ENCODE results near the gene NAA60. TPM values are rescaled to one million over a fixed set of nuclear protein-coding genes. Genes with fewer than 3 reads are reported as not detected.

Gene NAA60
- polyA plus RNA-seq, 1 of the 3 experiments (the other 2 are of a cell fraction): 17.2 TPM

GRCh38 chr16:3530371-3530914, 87.0 kb downstream of the NAA60 start:
- no peak overlapping the region for H3K9ac ChIP-seq
- no peaks in the 10 kb centered on the region for H3K9me3 ChIP-seq
- 95% methylated on average over 12 of the region's 12 CpGs for WGBS (ENCODE audit: low lambda C conversion rate)
- H3K4me2 ChIP-seq: no peak overlapping the region
- no peaks in the 10 kb centered on the region for H3K27me3 ChIP-seq (ENCODE audit: insufficient read depth)
- no peaks in the 10 kb centered on the region for H4K20me1 ChIP-seq (ENCODE audit: insufficient read depth)
- H3K27ac ChIP-seq (ENCODE audit: low read depth in 2 of 2, low read length in 1 of 2): no peak overlapping the region
- no peak overlapping the region for H2AFZ ChIP-seq (ENCODE audit: low read depth)
- no peaks in the 10 kb centered on the region for H3K79me2 ChIP-seq (ENCODE audit: insufficient read depth)
- H3F3A ChIP-seq (replicated peaks; ENCODE audit: insufficient read depth): peaks cover 6% of the 10 kb centered on the region
- ChIA-PET CTCF (no interaction called here), POLR2A (no interaction called here)
- H3K4me3 ChIP-seq (ENCODE audit: low read depth in 2 of 2, low read length in 1 of 2): no peak overlapping the region
- TF ChIP-seq MAX (IDR thresholded peaks at IDR 0.05; ENCODE audit: low read depth) (no peak), NFIC (IDR thresholded peaks at IDR 0.05; ENCODE audit: borderline replicate concordance) (no peak), RXRA (IDR thresholded peaks at IDR 0.05; ENCODE audit: borderline replicate concordance, low read depth) (no peak), POLR2AphosphoS5 (IDR thresholded peaks at IDR 0.05; ENCODE audit: low read depth, low read length) (no peak)
- TF ChIP-seq, protein P1, sequence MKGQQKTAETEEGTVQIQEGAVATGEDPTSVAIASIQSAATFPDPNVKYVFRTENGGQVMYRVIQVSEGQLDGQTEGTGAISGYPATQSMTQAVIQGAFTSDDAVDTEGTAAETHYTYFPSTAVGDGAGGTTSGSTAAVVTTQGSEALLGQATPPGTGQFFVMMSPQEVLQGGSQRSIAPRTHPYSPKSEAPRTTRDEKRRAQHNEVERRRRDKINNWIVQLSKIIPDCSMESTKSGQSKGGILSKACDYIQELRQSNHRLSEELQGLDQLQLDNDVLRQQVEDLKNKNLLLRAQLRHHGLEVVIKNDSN (IDR thresholded peaks at IDR 0.05; ENCODE audit: borderline replicate concordance, low read depth): no peak
- TF ChIP-seq, protein P2, sequence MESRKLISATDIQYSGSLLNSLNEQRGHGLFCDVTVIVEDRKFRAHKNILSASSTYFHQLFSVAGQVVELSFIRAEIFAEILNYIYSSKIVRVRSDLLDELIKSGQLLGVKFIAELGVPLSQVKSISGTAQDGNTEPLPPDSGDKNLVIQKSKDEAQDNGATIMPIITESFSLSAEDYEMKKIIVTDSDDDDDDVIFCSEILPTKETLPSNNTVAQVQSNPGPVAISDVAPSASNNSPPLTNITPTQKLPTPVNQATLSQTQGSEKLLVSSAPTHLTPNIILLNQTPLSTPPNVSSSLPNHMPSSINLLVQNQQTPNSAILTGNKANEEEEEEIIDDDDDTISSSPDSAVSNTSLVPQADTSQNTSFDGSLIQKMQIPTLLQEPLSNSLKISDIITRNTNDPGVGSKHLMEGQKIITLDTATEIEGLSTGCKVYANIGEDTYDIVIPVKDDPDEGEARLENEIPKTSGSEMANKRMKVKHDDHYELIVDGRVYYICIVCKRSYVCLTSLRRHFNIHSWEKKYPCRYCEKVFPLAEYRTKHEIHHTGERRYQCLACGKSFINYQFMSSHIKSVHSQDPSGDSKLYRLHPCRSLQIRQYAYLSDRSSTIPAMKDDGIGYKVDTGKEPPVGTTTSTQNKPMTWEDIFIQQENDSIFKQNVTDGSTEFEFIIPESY (IDR thresholded peaks at IDR 0.05; ENCODE audit: borderline replicate concordance, low read depth): no peak
- peaks cover 22 to 42% of the 10 kb centered on the region in 2 experiments for H3K36me3 ChIP-seq (replicated peaks in 1 of 2; ENCODE audit: control insufficient read depth in 1 of 2, insufficient read depth in 2 of 2, low read length in 1 of 2)
- no peaks in the 10 kb centered on the region for H3K9me2 ChIP-seq
- DNase-seq: no peak
- H3K4me1 ChIP-seq (ENCODE audit: control insufficient read depth in 1 of 2, insufficient read depth in 2 of 2, low read depth in 1 of 2, low read length in 1 of 2): no peaks in the 10 kb centered on the region

GRCh38 chr16:3532741-3533140, 89.3 kb downstream of the NAA60 start:
- H3K27me3 ChIP-seq (ENCODE audit: insufficient read depth): no peaks in the 10 kb centered on the region
- WGBS (ENCODE audit: low lambda C conversion rate): over 99% methylated on average over 9 of the region's 12 CpGs
- no peak overlapping the region for H3K9ac ChIP-seq
- ChIA-PET CTCF (no interaction called here), POLR2A (no interaction called here)
- no peak for DNase-seq
- no peaks in the 10 kb centered on the region for H3K79me2 ChIP-seq (ENCODE audit: insufficient read depth)
- H3K4me3 ChIP-seq (ENCODE audit: low read depth in 2 of 2, low read length in 1 of 2): no peak overlapping the region
- no peak overlapping the region for H3K4me2 ChIP-seq
- H3K9me2 ChIP-seq: no peaks in the 10 kb centered on the region
- no peaks in the 10 kb centered on the region for H4K20me1 ChIP-seq (ENCODE audit: insufficient read depth)
- peaks cover 9% of the 10 kb centered on the region for H3F3A ChIP-seq (replicated peaks; ENCODE audit: insufficient read depth)
- no peaks in the 10 kb centered on the region for H3K4me1 ChIP-seq (ENCODE audit: control insufficient read depth in 1 of 2, insufficient read depth in 2 of 2, low read depth in 1 of 2, low read length in 1 of 2)
- H2AFZ ChIP-seq (ENCODE audit: low read depth): no peak overlapping the region
- peaks cover 27 to 47% of the 10 kb centered on the region in 2 experiments for H3K36me3 ChIP-seq (replicated peaks in 1 of 2; ENCODE audit: control insufficient read depth in 1 of 2, insufficient read depth in 2 of 2, low read length in 1 of 2)
- H3K9me3 ChIP-seq: no peaks in the 10 kb centered on the region
- H3K27ac ChIP-seq (ENCODE audit: low read depth in 2 of 2, low read length in 1 of 2): no peak overlapping the region
- TF ChIP-seq CTCF (IDR thresholded peaks at IDR 0.05): no peak
- TF ChIP-seq NFIC (IDR thresholded peaks at IDR 0.05; ENCODE audit: borderline replicate concordance): no peak
- TF ChIP-seq SMC3 (IDR thresholded peaks at IDR 0.05; ENCODE audit: low read depth, low read length): no peak
- no peak for TF ChIP-seq GABPA (IDR thresholded peaks at IDR 0.05; ENCODE audit: low read depth)
- no peak for TF ChIP-seq YY1 (IDR thresholded peaks at IDR 0.05; ENCODE audit: low read depth)
- no peak for TF ChIP-seq NRF1 (IDR thresholded peaks at IDR 0.05; ENCODE audit: low read depth, low read length)
- TF ChIP-seq JUND (IDR thresholded peaks at IDR 0.05): no peak
- no peak for TF ChIP-seq MEF2A (IDR thresholded peaks at IDR 0.05; ENCODE audit: borderline replicate concordance, low read depth)
- TF ChIP-seq IRF3 (IDR thresholded peaks at IDR 0.05; ENCODE audit: low read depth, low read length): no peak
- no peak for TF ChIP-seq CHD2 (IDR thresholded peaks at IDR 0.05; ENCODE audit: low read length, partially characterized antibody)
- no peak for TF ChIP-seq POLR2AphosphoS5 (IDR thresholded peaks at IDR 0.05; ENCODE audit: low read depth, low read length)
- TF ChIP-seq, protein P3, sequence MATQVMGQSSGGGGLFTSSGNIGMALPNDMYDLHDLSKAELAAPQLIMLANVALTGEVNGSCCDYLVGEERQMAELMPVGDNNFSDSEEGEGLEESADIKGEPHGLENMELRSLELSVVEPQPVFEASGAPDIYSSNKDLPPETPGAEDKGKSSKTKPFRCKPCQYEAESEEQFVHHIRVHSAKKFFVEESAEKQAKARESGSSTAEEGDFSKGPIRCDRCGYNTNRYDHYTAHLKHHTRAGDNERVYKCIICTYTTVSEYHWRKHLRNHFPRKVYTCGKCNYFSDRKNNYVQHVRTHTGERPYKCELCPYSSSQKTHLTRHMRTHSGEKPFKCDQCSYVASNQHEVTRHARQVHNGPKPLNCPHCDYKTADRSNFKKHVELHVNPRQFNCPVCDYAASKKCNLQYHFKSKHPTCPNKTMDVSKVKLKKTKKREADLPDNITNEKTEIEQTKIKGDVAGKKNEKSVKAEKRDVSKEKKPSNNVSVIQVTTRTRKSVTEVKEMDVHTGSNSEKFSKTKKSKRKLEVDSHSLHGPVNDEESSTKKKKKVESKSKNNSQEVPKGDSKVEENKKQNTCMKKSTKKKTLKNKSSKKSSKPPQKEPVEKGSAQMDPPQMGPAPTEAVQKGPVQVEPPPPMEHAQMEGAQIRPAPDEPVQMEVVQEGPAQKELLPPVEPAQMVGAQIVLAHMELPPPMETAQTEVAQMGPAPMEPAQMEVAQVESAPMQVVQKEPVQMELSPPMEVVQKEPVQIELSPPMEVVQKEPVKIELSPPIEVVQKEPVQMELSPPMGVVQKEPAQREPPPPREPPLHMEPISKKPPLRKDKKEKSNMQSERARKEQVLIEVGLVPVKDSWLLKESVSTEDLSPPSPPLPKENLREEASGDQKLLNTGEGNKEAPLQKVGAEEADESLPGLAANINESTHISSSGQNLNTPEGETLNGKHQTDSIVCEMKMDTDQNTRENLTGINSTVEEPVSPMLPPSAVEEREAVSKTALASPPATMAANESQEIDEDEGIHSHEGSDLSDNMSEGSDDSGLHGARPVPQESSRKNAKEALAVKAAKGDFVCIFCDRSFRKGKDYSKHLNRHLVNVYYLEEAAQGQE (IDR thresholded peaks at IDR 0.05; ENCODE audit: low read depth, low read length): no peak
- TF ChIP-seq, protein P4, sequence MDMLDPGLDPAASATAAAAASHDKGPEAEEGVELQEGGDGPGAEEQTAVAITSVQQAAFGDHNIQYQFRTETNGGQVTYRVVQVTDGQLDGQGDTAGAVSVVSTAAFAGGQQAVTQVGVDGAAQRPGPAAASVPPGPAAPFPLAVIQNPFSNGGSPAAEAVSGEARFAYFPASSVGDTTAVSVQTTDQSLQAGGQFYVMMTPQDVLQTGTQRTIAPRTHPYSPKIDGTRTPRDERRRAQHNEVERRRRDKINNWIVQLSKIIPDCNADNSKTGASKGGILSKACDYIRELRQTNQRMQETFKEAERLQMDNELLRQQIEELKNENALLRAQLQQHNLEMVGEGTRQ (IDR thresholded peaks at IDR 0.05; ENCODE audit: borderline replicate concordance, low read depth, low read length): no peak
